ENCODE results near the gene SART1.

DNA sequence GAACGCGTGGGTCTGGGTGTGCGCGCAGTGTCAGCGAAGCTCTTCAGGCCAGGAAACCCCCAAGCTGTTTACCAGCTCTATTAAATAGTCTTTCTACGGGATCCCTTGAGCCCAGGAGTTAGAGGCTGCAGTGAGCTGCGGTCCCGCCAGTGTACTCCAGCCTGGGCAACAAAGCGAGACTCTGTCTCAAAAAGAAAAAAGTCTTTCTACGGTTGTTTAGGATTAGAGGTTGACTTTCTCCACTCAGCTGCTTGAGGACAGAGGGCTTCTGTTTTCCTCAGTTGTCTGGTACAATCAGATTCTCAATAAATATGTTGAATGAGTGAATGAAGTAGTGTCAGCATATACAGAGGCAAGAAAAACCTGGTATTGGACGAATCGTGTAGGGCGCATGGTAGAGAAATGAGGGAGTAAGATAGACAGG lies 619 bp downstream of the SART1 start:
- TF ChIP-seq EZH2 (IDR thresholded peaks at IDR 0.05; ENCODE audit: insufficient read depth, low read length): no peak
- TF ChIP-seq, protein P1, sequence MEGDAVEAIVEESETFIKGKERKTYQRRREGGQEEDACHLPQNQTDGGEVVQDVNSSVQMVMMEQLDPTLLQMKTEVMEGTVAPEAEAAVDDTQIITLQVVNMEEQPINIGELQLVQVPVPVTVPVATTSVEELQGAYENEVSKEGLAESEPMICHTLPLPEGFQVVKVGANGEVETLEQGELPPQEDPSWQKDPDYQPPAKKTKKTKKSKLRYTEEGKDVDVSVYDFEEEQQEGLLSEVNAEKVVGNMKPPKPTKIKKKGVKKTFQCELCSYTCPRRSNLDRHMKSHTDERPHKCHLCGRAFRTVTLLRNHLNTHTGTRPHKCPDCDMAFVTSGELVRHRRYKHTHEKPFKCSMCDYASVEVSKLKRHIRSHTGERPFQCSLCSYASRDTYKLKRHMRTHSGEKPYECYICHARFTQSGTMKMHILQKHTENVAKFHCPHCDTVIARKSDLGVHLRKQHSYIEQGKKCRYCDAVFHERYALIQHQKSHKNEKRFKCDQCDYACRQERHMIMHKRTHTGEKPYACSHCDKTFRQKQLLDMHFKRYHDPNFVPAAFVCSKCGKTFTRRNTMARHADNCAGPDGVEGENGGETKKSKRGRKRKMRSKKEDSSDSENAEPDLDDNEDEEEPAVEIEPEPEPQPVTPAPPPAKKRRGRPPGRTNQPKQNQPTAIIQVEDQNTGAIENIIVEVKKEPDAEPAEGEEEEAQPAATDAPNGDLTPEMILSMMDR (IDR thresholded peaks at IDR 0.05; ENCODE audit: insufficient read depth, low read depth, low read length): no peak
